ENCODE results near the gene FES. TPM values are rescaled to one million over a fixed set of nuclear protein-coding genes. Genes with fewer than 3 reads are reported as not detected.

FES gene
- total and polyA plus RNA-seq, 2 donors (not counting 1 experiment from before 2014, with no cell fraction given) = 5.5 to 31.2 TPM

DNA sequence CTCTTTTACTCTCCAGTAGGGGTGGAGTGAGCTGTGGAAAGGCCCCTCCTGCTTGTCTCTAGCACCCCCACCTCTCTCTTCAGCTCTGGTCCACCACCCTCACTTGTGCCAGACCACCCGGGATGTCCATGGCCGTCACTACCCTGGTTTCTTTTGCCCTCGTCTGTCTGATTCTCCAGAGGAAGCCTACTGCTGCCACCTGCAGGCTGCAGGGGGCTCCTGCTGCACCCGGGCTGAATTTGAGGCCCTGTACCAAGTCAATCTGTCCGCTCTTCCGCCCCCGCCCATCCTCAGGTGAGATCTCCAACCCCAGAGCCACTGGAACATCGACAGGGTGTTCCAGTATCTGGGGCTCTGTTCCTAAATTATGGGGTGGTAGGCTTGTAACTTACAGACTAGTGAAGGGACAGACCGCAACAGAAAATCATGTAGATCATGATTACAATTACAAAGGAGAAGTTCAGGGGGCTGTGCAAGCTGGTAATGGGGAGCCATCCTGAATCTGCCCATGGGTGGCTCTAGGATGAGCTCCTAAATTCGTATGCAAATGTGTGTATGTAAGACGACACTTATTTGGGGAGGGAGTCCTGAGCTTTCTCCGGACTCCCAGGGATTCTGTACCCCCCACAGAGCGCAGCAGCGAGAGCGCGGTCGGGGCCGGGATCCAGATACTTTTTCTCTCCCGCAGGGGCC, 50.1 kb downstream of the FES start:
- Histone ChIP-seq H3K79me2 (ENCODE audit: control insufficient read depth, insufficient read depth, low read length) (peaks cover 17% of the 10 kb centered on the region), H3K9ac (ENCODE audit: insufficient read depth, low read length) (peak overlapping the region; percentile 80), H2AFZ (ENCODE audit: low read length) (peak overlapping the region; percentile 77), H3K4me1 (ENCODE audit: control insufficient read depth, extremely low read depth, insufficient read depth, low read length) (peaks cover 21% of the 10 kb centered on the region), H3K36me3 (ENCODE audit: control insufficient read depth, insufficient read depth, low read length) (peaks cover 4% of the 10 kb centered on the region), H3K9me3 (ENCODE audit: control insufficient read depth, insufficient read depth, low read depth, low read length) (no peaks in the 10 kb centered on the region), H4K20me1 (ENCODE audit: control insufficient read depth, extremely low read depth, insufficient read depth, low read length) (no peaks in the 10 kb centered on the region), H3K4me2 (ENCODE audit: extremely low read depth, insufficient read depth, low read length) (peak overlapping the region; percentile 84), H3K4me3 (replicated peaks in 1 of 4; ENCODE audit: control extremely low read depth in 1 of 4, insufficient read depth in 1 of 4, low read depth in 3 of 4, low read length in 4 of 4) (peak overlapping the region; percentile 76 to 89 (median 78)), H3K27me3 (ENCODE audit: control insufficient read depth, insufficient read depth, low read length) (no peaks in the 10 kb centered on the region), H3K27ac (ENCODE audit: insufficient read depth, low read length) (peak overlapping the region; percentile 75)
- DNase-seq (ENCODE audit: low read depth in 2 of 2) = peak; percentile 71 to 82
- TF ChIP-seq EZH2 (IDR thresholded peaks at IDR 0.05; ENCODE audit: low read length, missing control alignments) (no peak), CTCF (conservative IDR thresholded peaks at IDR 0.05 in 1 of 2, IDR thresholded peaks at IDR 0.05 in 1 of 2; ENCODE audit: low read depth in 1 of 2, low read length in 2 of 2) (peak; percentile 83 to 97)

GRCh38 chr15:90934949-90935751, 50.8 kb downstream of the FES start, which contains the start of gene UNC45A:
Gene UNC45A (plus strand): TSS chr15:90935285. CDS start chr15:90935325, 40 bp downstream.
- Histone ChIP-seq H3K4me1 (ENCODE audit: control insufficient read depth, extremely low read depth, insufficient read depth, low read length) (peaks cover 21% of the 10 kb centered on the region), H3K27me3 (ENCODE audit: control insufficient read depth, insufficient read depth, low read length) (no peaks in the 10 kb centered on the region), H3K36me3 (ENCODE audit: control insufficient read depth, insufficient read depth, low read length) (peaks cover 5% of the 10 kb centered on the region), H3K9ac (ENCODE audit: insufficient read depth, low read length) (peak within 1 kb of the TSS; percentile 80), H3K79me2 (ENCODE audit: control insufficient read depth, insufficient read depth, low read length) (peaks cover 17% of the 10 kb centered on the region), H3K4me2 (ENCODE audit: extremely low read depth, insufficient read depth, low read length) (peak within 1 kb of the TSS; percentile 93), H3K27ac (ENCODE audit: insufficient read depth, low read length) (peak within 1 kb of the TSS; percentile 75), H3K9me3 (ENCODE audit: control insufficient read depth, insufficient read depth, low read depth, low read length) (no peaks in the 10 kb centered on the region), H4K20me1 (ENCODE audit: control insufficient read depth, extremely low read depth, insufficient read depth, low read length) (no peaks in the 10 kb centered on the region), H3K4me3 (replicated peaks in 1 of 4; ENCODE audit: control extremely low read depth in 1 of 4, insufficient read depth in 1 of 4, low read depth in 3 of 4, low read length in 4 of 4) (peak within 1 kb of the TSS; percentile 76 to 89 (median 78)), H2AFZ (ENCODE audit: low read length) (peak within 1 kb of the TSS; percentile 77)
- TF ChIP-seq EZH2 (IDR thresholded peaks at IDR 0.05; ENCODE audit: low read length, missing control alignments) = no peak
- TF ChIP-seq CTCF (conservative IDR thresholded peaks at IDR 0.05 in 1 of 2, IDR thresholded peaks at IDR 0.05 in 1 of 2; ENCODE audit: low read depth in 1 of 2, low read length in 2 of 2) = peak; percentile 3 to 5
- DNase-seq (ENCODE audit: low read depth in 2 of 2) = peak; percentile 79 to 81

GRCh38 chr15:90936823-90937222, 52.5 kb downstream of the FES start:
- Histone ChIP-seq H3K36me3 (ENCODE audit: control insufficient read depth, insufficient read depth, low read length) (peaks cover 14% of the 10 kb centered on the region), H3K9ac (ENCODE audit: insufficient read depth, low read length) (no peak overlapping the region), H3K4me2 (ENCODE audit: extremely low read depth, insufficient read depth, low read length) (peak overlapping the region; percentile 93), H3K27me3 (ENCODE audit: control insufficient read depth, insufficient read depth, low read length) (no peaks in the 10 kb centered on the region), H3K4me3 (replicated peaks in 1 of 4; ENCODE audit: control extremely low read depth in 1 of 4, insufficient read depth in 1 of 4, low read depth in 3 of 4, low read length in 4 of 4) (no peak overlapping the region), H4K20me1 (ENCODE audit: control insufficient read depth, extremely low read depth, insufficient read depth, low read length) (no peaks in the 10 kb centered on the region), H2AFZ (ENCODE audit: low read length) (no peak overlapping the region), H3K79me2 (ENCODE audit: control insufficient read depth, insufficient read depth, low read length) (peaks cover 17% of the 10 kb centered on the region), H3K27ac (ENCODE audit: insufficient read depth, low read length) (no peak overlapping the region), H3K4me1 (ENCODE audit: control insufficient read depth, extremely low read depth, insufficient read depth, low read length) (peaks cover 18% of the 10 kb centered on the region), H3K9me3 (ENCODE audit: control insufficient read depth, insufficient read depth, low read depth, low read length) (no peaks in the 10 kb centered on the region)
- TF ChIP-seq CTCF (conservative IDR thresholded peaks at IDR 0.05 in 1 of 2, IDR thresholded peaks at IDR 0.05 in 1 of 2; ENCODE audit: low read depth in 1 of 2, low read length in 2 of 2) = no peak
- no peak for TF ChIP-seq EZH2 (IDR thresholded peaks at IDR 0.05; ENCODE audit: low read length, missing control alignments)
- no peak for DNase-seq (ENCODE audit: low read depth in 2 of 2)
